Measurements from ENCODE around the gene MICB. TPM values are rescaled to one million over a fixed set of nuclear protein-coding genes. Genes with fewer than 3 reads are reported as not detected.
A peak's percentile ranks its signal among the peaks of the same experiment; 100 is the strongest.
"Not testable (repeated sequence)": the region's sequence is repeated elsewhere in the genome, so short reads cannot be mapped to it uniquely, and the experiment has no call there.

MICB gene
- total RNA-seq, 2 experiments from 2014 or later = 44.1 to 63.8 TPM

- peak within 1 kb of the TSS; percentile 94 for H3K4me3 Mint-ChIP-seq
- peak; percentile 80 for ATAC-seq
- peaks cover 50% of the 10 kb centered on the region for H3K4me1 Mint-ChIP-seq
- H3K9me3 Mint-ChIP-seq (ENCODE audit: low read depth) = no peaks in the 10 kb centered on the region
- DNase-seq = peak; percentile 97
- H3K36me3 Mint-ChIP-seq = peaks cover 37% of the 10 kb centered on the region
- CTCF ChIA-PET = interaction anchor here (0.9 to 16.9 kb wide), 14 partner anchors 9 to 197 kb away, joined by 3 to 952 read pairs (median 5); partner anchors contain the start of genes ABHD16A, GPANK1, LST1 and LTB
- no peaks in the 10 kb centered on the region for H3K27me3 Mint-ChIP-seq
- peak within 1 kb of the TSS; percentile 90 for H3K27ac Mint-ChIP-seq
Observed at GRCh38 chr6:31541658-31542521, 43.9 kb downstream of the MICB start, which contains the start of gene DDX39B. Gene DDX39B, minus strand, starts transcription at chr6:31542003. Its CDS starts 1,471 bp downstream, at chr6:31540532.

DNA sequence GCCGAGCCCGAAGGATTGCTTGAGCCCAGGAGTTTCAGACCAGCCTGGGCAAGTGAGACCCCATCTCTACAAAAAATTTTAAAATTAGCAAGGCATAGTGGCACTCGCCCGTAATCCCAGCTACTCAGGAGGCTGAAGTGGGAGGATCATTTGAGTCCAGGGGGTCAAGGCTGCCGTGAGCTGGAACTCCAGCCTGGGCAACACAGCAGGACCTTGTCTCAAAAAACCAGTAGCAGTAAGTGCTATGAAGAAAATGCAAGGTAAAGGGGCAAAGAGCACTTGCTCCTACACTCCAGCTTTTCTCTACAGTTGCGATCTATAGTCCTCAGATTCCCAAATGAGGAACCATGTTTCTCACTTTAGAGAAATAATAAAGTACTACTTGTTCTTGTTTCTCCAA, 45.7 kb downstream of the MICB start:
- DNase-seq (no peak), ATAC-seq (no peak)
- H3K4me1 Mint-ChIP-seq = peaks cover 55% of the 10 kb centered on the region
- H3K27ac Mint-ChIP-seq = no peak overlapping the region
- H3K27me3 Mint-ChIP-seq = no peaks in the 10 kb centered on the region
- H3K36me3 Mint-ChIP-seq = peaks cover 27% of the 10 kb centered on the region
- no peaks in the 10 kb centered on the region for H3K9me3 Mint-ChIP-seq (ENCODE audit: low read depth)
- H3K4me3 Mint-ChIP-seq = no peak overlapping the region
- CTCF ChIA-PET = interaction anchor here (6.1 to 16.9 kb wide), 2 partner anchors 48 kb away, joined by 88 to 952 read pairs; partner anchors contain the start of genes LST1, LTB, MICB and NCR3

DNA sequence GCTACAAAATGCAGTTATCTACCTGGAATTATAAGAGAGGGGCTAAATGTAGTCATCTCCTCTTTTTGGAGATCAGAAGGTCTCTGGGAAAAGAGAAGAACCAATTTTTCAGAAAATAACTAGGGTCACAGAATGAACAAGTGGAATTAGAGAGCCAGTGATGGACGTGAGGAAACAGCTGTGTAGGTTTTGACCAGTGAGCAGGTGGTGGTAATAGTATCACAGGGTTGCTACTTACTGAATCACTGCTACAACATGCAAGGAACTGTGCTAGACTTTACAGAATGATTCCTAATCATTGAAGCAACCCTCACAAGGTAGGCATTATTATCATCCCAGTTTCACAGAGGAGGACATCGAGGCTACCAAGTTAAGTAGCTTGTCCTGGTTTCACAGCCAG, 46.7 kb downstream of the MICB start:
- no peaks in the 10 kb centered on the region for H3K9me3 Mint-ChIP-seq (ENCODE audit: low read depth)
- peaks cover 52% of the 10 kb centered on the region for H3K4me1 Mint-ChIP-seq
- ATAC-seq = no peak
- no peak for DNase-seq
- peaks cover 24% of the 10 kb centered on the region for H3K36me3 Mint-ChIP-seq
- no peak overlapping the region for H3K4me3 Mint-ChIP-seq
- no peaks in the 10 kb centered on the region for H3K27me3 Mint-ChIP-seq
- no peak overlapping the region for H3K27ac Mint-ChIP-seq
- CTCF ChIA-PET = interaction anchor here (4.0 to 16.9 kb wide), 2 partner anchors 47 to 48 kb away, joined by 25 to 952 read pairs; partner anchors contain the start of genes LST1, LTB, MICB and NCR3

DNA sequence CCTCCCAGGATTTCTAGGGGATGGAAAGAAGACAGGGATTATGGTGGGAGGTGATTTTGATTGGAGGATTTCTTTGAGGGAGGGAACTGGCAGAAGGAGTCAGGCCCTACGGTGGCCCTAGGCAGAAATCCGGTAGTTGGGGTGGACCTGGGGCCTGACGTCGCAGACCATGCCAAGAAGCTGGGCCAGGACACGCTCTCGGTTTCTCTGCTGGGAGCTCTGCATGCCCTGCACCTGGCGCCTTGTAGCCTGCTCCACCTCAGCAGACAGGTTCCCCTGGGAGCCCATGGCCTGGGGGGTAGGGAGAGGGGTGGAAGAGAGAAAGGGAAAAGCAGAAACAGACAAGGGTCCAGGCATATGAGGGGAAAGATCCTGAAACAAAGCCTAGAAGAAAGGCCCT, 47.3 kb downstream of the MICB start:
- Mint-ChIP-seq H3K27ac (no peak overlapping the region), H3K9me3 (ENCODE audit: low read depth) (no peaks in the 10 kb centered on the region), H3K36me3 (peaks cover 19% of the 10 kb centered on the region), H3K4me3 (no peak overlapping the region), H3K4me1 (peaks cover 49% of the 10 kb centered on the region), H3K27me3 (no peaks in the 10 kb centered on the region)
- DNase-seq (no peak), ATAC-seq (no peak)
- CTCF ChIA-PET = interaction anchor here (4.0 to 16.9 kb wide), 2 partner anchors 46 to 49 kb away, joined by 25 to 952 read pairs; partner anchors contain the start of genes LST1, LTB, MICB and NCR3

DNA sequence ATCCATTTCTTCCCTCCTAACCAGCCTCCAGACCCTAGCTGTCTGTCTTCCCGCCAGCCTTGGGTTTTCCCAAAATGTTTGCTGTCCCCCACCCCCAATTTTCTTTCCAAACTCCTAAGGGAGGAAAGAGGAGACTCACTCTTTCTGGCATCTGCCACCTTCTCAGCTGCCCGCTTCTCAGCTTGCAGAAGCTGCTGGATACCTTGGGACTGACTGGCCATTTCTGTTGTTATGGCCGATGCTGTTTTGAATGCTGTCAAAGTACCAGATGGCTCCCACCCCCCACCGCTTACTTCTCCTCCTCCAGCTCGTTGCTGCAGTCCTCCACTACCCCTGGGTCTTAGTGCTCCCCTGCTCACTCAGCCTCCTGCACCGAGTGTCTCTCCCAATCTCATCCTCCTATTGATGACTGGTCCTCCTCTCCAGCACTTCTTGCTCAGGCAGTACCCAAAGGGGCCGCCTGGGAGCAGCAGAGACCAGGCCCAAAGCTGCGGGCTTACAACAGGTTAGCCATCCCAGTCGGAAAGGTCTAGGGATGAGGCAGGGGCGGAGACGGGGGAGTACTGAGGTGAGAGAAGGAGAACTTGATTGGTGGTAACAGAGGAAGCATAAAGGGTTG, 48.5 kb downstream of the MICB start, which contains the start of gene ATP6V1G2:
ATP6V1G2 (minus strand) TSS at position 270 of the 619 bp plus-strand sequence; CDS start at position 221, 49 bp downstream.
- Mint-ChIP-seq H3K27ac (peak within 1 kb of the TSS; percentile 88), H3K9me3 (ENCODE audit: low read depth) (no peaks in the 10 kb centered on the region), H3K4me1 (peaks cover 54% of the 10 kb centered on the region), H3K4me3 (peak within 1 kb of the TSS; percentile 83), H3K36me3 (peaks cover 13% of the 10 kb centered on the region), H3K27me3 (no peaks in the 10 kb centered on the region)
- CTCF ChIA-PET = interaction anchor here (0.8 to 16.9 kb wide), 8 partner anchors 29 to 290 kb away, joined by 3 to 952 read pairs (median 6); partner anchors contain the start of genes BAG6, LST1, LTB and MICB
- peak; percentile 95 for DNase-seq
- peak; percentile 66 for ATAC-seq

DNA sequence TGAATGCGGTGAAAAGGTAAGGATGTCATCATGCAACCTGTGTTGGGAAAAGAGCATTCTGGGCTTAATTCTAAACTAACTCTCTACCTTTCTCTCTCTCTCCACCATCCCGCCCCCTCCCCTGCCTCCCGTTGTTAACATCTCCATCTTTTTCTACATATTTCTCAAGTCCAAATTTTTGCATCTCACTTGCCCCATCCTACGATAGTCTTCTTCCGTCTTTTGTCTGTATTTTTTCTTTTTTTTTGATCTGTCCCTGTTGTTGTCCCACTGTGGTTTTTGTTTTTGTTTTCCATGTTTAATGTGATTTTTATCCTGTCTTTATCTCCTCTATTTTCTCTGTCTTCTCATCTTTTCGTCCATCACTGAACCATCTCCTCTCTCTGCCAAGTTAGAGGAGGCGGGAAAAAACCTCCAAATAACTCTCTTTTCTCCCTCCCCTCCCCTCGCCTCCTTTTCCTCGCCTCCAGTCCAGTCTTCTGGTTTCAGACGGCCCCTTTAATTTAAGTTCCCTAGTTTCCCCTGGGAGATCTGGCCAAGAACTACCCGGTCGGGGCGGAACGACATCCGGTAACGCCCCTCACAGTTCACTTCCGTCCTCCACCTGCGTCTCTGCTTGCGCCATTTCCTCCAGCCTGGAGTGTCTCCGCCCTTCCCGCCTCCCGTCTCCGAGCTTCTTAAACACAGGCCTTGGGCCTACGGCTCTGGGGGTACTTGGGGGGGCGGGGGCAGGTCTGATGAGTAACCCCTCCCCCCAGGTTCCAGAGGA, 49.2 kb downstream of the MICB start, which contains the start of gene NFKBIL1:
NFKBIL1 (plus strand) TSS at position 651 of the 769 bp plus-strand sequence; CDS start at position 738, 87 bp downstream.
- Mint-ChIP-seq H3K27me3 (no peaks in the 10 kb centered on the region), H3K36me3 (peaks cover 13% of the 10 kb centered on the region), H3K27ac (peak within 1 kb of the TSS; percentile 88), H3K9me3 (ENCODE audit: low read depth) (no peaks in the 10 kb centered on the region), H3K4me1 (peaks cover 56% of the 10 kb centered on the region), H3K4me3 (peak within 1 kb of the TSS; percentile 83)
- CTCF ChIA-PET = interaction anchor here (1.0 to 16.9 kb wide), 10 partner anchors 22 to 289 kb away, joined by 3 to 952 read pairs (median 5); partner anchors contain the start of genes BAG6, LST1, LTA and LTB
- DNase-seq (peak; percentile 96), ATAC-seq (peak; percentile 90)

DNA sequence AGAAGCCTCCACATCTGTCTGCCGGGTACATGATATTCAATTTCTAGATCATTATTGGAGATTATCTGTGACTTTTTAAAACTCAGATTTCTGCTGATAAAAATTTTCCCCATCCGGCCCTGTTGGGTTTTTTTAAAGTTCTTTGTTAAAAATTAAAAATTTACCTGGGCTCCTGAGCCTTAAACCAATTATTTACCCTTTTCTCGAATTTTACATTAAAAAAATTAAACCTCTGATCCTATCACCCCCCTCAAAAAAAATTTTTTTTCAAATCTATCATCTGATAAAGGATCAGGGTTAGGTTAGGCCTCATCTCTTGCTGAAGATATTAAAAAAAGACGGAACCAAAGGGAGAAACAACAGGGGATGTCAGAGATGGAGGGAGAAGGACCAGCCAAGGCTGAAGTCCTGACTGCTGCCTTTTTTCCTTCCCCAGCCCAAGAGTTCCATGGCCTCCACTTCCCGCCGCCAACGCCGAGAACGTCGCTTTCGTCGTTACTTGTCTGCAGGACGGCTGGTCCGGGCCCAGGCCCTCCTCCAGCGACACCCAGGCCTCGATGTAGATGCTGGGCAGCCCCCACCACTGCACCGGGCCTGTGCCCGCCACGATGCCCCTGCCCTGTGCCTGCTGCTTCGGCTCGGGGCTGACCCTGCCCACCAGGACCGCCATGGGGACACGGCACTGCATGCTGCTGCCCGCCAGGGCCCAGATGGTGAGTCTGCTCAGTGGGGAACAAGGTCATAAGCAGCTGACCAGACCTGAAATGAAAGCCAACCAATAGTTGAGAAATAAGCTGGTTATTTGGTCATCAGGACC, 50.0 kb downstream of the MICB start:
- Mint-ChIP-seq H3K4me3 (peak overlapping the region; percentile 83), H3K9me3 (ENCODE audit: low read depth) (no peaks in the 10 kb centered on the region), H3K27me3 (no peaks in the 10 kb centered on the region), H3K36me3 (peaks cover 14% of the 10 kb centered on the region), H3K4me1 (peaks cover 55% of the 10 kb centered on the region), H3K27ac (peak overlapping the region; percentile 88)
- DNase-seq (no peak), ATAC-seq (no peak)
- CTCF ChIA-PET = interaction anchor here (1.2 to 16.9 kb wide), 10 partner anchors 21 to 191 kb away, joined by 3 to 952 read pairs (median 5); partner anchors contain the start of genes BAG6, LST1, LTA and LTB

GRCh38 chr6:31548544-31548873, 50.6 kb downstream of the MICB start:
- CTCF ChIA-PET = interaction anchor here (1.2 to 16.9 kb wide), 8 partner anchors 20 to 190 kb away, joined by 3 to 952 read pairs (median 4); partner anchors contain the start of genes LST1, LTA, LTB and NCR3
- DNase-seq (no peak), ATAC-seq (no peak)
- Mint-ChIP-seq H3K27ac (peak overlapping the region; percentile 88), H3K36me3 (peaks cover 16% of the 10 kb centered on the region), H3K27me3 (no peaks in the 10 kb centered on the region), H3K4me1 (peaks cover 49% of the 10 kb centered on the region), H3K9me3 (ENCODE audit: low read depth) (no peaks in the 10 kb centered on the region), H3K4me3 (peak overlapping the region; percentile 83)

DNA sequence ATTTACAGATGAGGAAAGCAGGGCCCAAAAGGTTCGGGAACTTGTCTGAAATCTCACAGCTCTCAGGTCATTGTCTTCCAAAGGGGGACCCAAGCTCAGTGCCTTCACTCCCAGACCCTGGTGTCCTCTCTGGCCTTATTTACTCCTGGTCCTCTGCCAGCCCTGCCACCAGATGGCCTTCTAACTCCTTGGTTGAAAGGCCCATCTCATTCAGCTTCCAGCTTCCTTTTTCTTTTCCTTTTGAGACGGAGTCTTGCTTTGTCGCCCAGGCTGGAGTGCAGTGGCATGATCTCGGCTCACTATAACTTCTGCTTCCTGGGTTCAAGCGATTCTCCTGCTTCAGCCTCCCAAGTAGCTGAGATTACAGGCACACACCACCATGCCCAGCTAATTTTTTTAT, 53.4 kb downstream of the MICB start:
- H3K4me1 Mint-ChIP-seq = peaks cover 51% of the 10 kb centered on the region
- not testable (repeated sequence) for H3K4me3 Mint-ChIP-seq; H3K27ac Mint-ChIP-seq; H3K9me3 Mint-ChIP-seq (ENCODE audit: low read depth); H3K27me3 Mint-ChIP-seq; ATAC-seq
- CTCF ChIA-PET = interaction anchor here (0.7 to 16.9 kb wide), 17 partner anchors 10 to 313 kb away, joined by 3 to 952 read pairs (median 6); partner anchors contain the start of genes DDX39B, LST1, LTA and LTB
- peaks cover 19% of the 10 kb centered on the region for H3K36me3 Mint-ChIP-seq
- DNase-seq = peak; percentile 75

DNA sequence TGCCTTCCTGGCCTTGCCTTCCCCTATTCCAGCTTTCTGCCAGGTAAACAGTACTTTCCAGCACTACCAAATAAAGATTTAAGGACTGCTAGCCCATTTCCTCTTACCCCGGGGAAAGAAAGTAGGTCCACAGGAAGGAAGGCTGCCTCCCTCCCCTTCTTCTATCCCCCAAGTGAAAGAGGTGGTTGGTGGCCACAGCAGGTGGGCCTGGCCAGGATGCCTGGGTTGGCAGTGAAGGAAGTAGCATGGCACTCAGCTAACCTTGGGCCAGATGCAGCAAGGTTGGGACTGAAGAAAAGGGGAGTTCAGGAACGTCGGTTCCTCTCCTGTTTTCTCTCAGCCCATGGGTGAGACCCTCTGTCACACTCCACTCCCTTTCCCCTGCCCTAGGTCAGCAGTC, 58.4 kb downstream of the MICB start:
- Mint-ChIP-seq H3K9me3 (ENCODE audit: low read depth) (no peaks in the 10 kb centered on the region), H3K27ac (no peak overlapping the region)

DNA sequence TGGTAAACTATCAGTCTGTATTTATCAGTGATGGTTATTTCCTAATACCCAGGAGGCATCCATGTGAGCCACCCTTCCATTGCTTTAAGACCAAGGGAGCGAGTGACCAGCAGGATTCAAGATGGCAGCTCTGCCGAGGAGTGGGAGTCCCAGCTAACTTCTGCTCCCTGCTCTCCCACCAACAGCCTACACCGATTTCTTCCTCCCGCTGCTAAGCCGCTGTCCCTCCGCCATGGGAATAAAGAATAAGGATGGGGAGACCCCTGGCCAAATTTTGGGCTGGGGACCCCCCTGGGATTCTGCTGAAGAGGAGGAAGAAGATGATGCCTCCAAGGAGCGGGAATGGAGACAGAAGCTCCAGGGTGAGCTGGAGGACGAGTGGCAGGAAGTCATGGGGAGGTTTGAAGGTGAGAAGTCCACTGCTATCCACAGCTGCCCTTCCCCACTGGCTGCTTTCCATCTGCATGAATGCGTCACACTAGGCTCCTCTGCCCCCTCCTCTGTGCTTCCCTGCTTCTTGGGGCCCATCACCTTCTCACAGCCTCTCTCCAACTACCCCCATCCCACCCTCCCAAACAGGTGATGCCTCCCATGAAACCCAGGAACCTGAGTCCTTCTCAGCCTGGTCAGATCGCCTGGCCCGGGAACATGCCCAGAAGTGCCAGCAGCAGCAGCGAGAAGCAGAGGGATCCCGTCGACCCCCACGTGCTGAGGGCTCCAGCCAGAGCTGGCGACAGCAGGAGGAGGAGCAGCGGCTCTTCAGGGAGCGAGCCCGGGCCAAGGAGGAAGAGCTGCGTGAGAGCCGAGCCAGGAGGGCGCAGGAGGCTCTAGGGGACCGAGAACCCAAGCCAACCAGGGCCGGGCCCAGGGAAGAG, 59.7 kb downstream of the MICB start:
- Mint-ChIP-seq H3K4me3 (no peak overlapping the region), H3K27ac (no peak overlapping the region), H3K4me1 (peaks cover 60% of the 10 kb centered on the region), H3K9me3 (ENCODE audit: low read depth) (no peaks in the 10 kb centered on the region), H3K36me3 (peaks cover 29% of the 10 kb centered on the region), H3K27me3 (peaks cover 13% of the 10 kb centered on the region)
- CTCF ChIA-PET = interaction anchor here (3.0 to 12.1 kb wide), 3 partner anchors 11 to 38 kb away, joined by 16 to 189 read pairs (median 128); partner anchors contain the start of genes LST1, LTB, NCR3 and TNF
- DNase-seq (no peak), ATAC-seq (no peak)

More for the DNA sequence above, 58.4 kb downstream of the MICB start:
- DNase-seq = no peak
- no peak overlapping the region for H3K4me3 Mint-ChIP-seq
- peaks cover 4% of the 10 kb centered on the region for H3K27me3 Mint-ChIP-seq
- CTCF ChIA-PET = interaction anchor here (1.0 to 12.1 kb wide), 4 partner anchors 14 to 64 kb away, joined by 4 to 189 read pairs (median 66); partner anchors contain the start of genes LST1, LTB, NCR3 and TNF
- H3K4me1 Mint-ChIP-seq = peaks cover 58% of the 10 kb centered on the region
- H3K36me3 Mint-ChIP-seq = peaks cover 30% of the 10 kb centered on the region
- no peak for ATAC-seq
